ENCODE data around the gene NPY5R. TPM values are rescaled to one million over a fixed set of nuclear protein-coding genes. Genes with fewer than 3 reads are reported as not detected.

Gene NPY5R
- polyA plus RNA-seq, 1 donor: 0.22 TPM

DNA sequence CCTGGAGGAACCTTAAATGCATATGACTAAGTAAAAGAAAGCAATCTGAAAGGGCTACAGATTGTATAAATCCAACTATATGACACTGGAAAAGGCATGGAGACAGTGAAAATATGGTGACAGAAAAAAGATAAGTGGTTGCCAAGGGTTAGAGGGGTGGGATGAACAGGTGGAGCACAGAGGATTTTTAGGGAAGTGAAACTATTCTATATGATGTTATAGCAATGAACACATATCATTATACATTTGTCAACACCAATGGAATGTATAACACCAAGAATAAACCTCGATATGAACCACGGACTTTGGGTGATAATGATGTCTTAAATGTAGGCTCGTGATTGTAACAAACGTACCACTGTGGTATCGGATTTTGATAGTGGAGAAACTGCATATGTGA lies 40.7 kb downstream of the NPY5R start:
- Histone ChIP-seq H3K36me3 (ENCODE audit: control insufficient read depth, insufficient read depth, low read length) (no peaks in the 10 kb centered on the region), H3K4me3 (ENCODE audit: low read length) (no peak overlapping the region), H3K9me3 (ENCODE audit: control insufficient read depth, low read depth, low read length) (no peaks in the 10 kb centered on the region), H3K27me3 (ENCODE audit: control insufficient read depth, insufficient read depth, low read length) (no peaks in the 10 kb centered on the region), H3K27ac (ENCODE audit: low read length) (no peak overlapping the region), H3K4me1 (ENCODE audit: control insufficient read depth, insufficient read depth, low read length) (no peaks in the 10 kb centered on the region)
- WGBS (ENCODE audit: insufficient coverage, low lambda C conversion rate): no CpG with 5 or more reads among the region's 5 CpGs
- no peak for DNase-seq

DNA sequence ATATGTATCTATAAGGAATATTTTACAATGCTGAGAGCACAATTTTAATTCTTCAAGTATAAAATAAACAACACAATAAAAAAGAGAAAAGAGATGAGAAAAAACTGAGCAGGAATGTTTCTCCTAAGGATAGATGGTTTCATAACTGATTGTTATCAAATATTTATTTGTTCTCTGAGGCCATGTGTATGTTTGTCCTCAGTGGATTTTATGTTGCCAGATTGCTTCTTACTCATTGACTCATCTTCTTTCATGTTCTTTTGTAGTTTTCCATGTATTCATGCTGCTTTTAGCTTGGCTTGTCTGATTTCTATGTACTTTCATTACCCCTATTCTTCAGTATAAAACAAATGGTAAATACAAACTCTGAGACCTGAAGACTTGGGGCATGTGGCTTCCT lies 41.2 kb downstream of the NPY5R start:
- Histone ChIP-seq H3K27me3 (ENCODE audit: control insufficient read depth, insufficient read depth, low read length) (no peaks in the 10 kb centered on the region), H3K27ac (ENCODE audit: low read length) (no peak overlapping the region), H3K4me3 (ENCODE audit: low read length) (no peak overlapping the region), H3K36me3 (ENCODE audit: control insufficient read depth, insufficient read depth, low read length) (no peaks in the 10 kb centered on the region), H3K4me1 (ENCODE audit: control insufficient read depth, insufficient read depth, low read length) (no peaks in the 10 kb centered on the region), H3K9me3 (ENCODE audit: control insufficient read depth, low read depth, low read length) (no peaks in the 10 kb centered on the region)
- DNase-seq: no peak

DNA sequence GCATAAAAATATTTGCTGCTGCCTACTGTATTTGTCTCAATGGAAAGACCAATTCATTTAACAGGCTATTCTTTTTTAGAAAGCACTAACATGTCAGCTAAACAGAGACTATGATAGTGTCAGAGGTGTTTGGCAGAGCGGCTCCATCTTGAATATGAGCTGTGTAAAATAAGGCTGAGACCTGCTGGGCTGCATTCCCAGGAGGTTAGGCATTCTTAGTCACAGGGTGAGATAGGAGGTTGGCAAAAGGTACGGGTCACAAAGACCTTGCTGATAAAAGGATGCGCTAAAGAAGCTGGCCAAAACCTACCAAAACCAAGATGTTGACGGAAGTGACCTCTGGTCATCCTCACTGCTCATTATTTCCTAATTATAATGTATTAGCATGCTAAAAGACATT lies 41.8 kb downstream of the NPY5R start:
- H3K4me3 ChIP-seq (ENCODE audit: low read length): no peak overlapping the region
- H3K27me3 ChIP-seq (ENCODE audit: control insufficient read depth, insufficient read depth, low read length): no peaks in the 10 kb centered on the region
- WGBS (ENCODE audit: insufficient coverage, low lambda C conversion rate): no CpG with 5 or more reads among the region's 4 CpGs
- no peak overlapping the region for H3K27ac ChIP-seq (ENCODE audit: low read length)
- H3K9me3 ChIP-seq (ENCODE audit: control insufficient read depth, low read depth, low read length): no peaks in the 10 kb centered on the region
- H3K36me3 ChIP-seq (ENCODE audit: control insufficient read depth, insufficient read depth, low read length): no peaks in the 10 kb centered on the region
- no peaks in the 10 kb centered on the region for H3K4me1 ChIP-seq (ENCODE audit: control insufficient read depth, insufficient read depth, low read length)
- no peak for DNase-seq

DNA sequence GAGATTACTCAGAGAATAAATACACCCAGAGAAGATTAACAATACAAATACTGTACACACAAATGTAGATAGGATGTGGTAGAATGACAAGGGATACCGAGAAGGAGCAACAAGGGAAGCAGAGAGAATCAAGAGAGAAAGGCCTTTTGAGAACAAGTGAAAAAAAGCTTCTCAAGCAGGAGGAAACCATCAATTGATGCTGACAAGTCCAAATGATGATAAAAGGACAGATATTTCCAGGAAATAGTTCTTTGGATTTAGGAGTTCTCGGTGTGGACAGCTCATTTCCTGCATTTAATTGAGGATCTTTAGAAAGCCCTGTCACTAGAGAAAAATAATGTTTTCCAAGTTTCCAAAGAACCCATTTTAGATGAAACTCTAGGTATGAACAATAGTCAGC lies 48.1 kb downstream of the NPY5R start:
- no peaks in the 10 kb centered on the region for H3K36me3 ChIP-seq (ENCODE audit: control insufficient read depth, insufficient read depth, low read length)
- no peak overlapping the region for H3K4me3 ChIP-seq (ENCODE audit: low read length)
- H3K4me1 ChIP-seq (ENCODE audit: control insufficient read depth, insufficient read depth, low read length): no peaks in the 10 kb centered on the region
- H3K27me3 ChIP-seq (ENCODE audit: control insufficient read depth, insufficient read depth, low read length): no peaks in the 10 kb centered on the region
- H3K27ac ChIP-seq (ENCODE audit: low read length): no peak overlapping the region
- no peak for DNase-seq
- no peaks in the 10 kb centered on the region for H3K9me3 ChIP-seq (ENCODE audit: control insufficient read depth, low read depth, low read length)
- WGBS (ENCODE audit: insufficient coverage, low lambda C conversion rate): 64% methylated on average over 2 of the region's 2 CpGs

DNA sequence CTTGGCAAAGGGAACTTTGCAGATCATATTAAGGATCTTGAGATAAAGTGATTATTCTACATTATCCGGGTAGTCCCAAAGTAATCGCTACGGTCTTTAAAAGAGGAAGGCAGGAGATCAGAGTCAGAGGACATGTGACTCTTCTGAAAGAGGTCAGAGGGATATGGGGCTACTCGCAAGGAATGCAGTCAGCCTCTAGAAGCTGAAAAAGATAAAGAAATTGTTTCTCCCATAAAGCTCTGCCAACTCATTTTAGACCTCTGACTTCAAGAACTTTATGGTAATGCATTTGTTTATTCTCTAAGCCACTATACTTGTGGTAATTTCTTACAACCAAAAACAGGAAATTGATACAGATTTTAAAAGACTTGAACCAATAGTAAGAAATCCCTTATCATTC lies 48.6 kb downstream of the NPY5R start:
- 70% methylated on average over 2 of the region's 4 CpGs for WGBS (ENCODE audit: insufficient coverage, low lambda C conversion rate)
- Histone ChIP-seq H3K36me3 (ENCODE audit: control insufficient read depth, insufficient read depth, low read length) (no peaks in the 10 kb centered on the region), H3K27me3 (ENCODE audit: control insufficient read depth, insufficient read depth, low read length) (no peaks in the 10 kb centered on the region), H3K27ac (ENCODE audit: low read length) (no peak overlapping the region), H3K4me3 (ENCODE audit: low read length) (no peak overlapping the region), H3K4me1 (ENCODE audit: control insufficient read depth, insufficient read depth, low read length) (no peaks in the 10 kb centered on the region), H3K9me3 (ENCODE audit: control insufficient read depth, low read depth, low read length) (no peaks in the 10 kb centered on the region)
- DNase-seq: no peak

DNA sequence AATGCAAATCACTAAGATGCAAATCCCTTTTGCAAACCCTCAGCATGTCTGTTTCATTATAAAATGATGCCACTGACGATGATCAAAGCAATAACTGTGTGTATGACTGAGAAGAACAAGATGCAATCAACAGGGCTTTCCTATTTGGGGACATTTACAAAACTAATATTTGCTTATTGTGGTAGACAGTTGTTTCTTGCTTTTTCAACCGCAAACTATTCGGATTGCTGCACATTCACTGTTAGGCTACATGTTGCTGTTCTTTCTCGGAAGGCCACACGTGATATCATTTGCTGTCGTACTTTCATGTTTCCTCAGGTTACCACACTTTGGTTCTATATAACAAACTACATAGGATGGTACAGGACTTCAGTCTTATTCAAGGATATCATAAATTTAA lies 49.8 kb downstream of the NPY5R start:
- Histone ChIP-seq H3K36me3 (ENCODE audit: control insufficient read depth, insufficient read depth, low read length) (no peaks in the 10 kb centered on the region), H3K4me1 (ENCODE audit: control insufficient read depth, insufficient read depth, low read length) (no peaks in the 10 kb centered on the region), H3K9me3 (ENCODE audit: control insufficient read depth, low read depth, low read length) (no peaks in the 10 kb centered on the region), H3K27me3 (ENCODE audit: control insufficient read depth, insufficient read depth, low read length) (no peaks in the 10 kb centered on the region), H3K27ac (ENCODE audit: low read length) (no peak overlapping the region), H3K4me3 (ENCODE audit: low read length) (no peak overlapping the region)
- 93% methylated on average over 2 of the region's 6 CpGs for WGBS (ENCODE audit: insufficient coverage, low lambda C conversion rate)
- DNase-seq: no peak

DNA sequence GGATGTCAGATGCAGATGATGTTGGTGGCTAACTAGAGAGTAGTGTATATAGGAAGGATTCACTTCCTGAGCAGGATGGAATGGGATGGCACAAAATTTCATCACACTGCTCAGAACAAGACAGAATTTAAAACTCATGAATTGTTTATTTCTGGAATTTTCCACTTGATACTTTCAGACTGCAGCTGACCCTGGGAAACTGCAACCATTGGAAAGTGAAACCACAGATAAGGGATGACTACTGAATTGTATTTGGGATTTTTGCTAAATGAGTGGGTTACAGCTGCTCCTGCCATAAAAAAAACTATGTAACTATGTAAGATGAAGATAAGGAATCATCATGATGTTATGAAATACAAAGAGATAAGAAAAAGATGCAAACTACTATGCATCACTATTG lies 51.4 kb downstream of the NPY5R start:
- H3K27ac ChIP-seq (ENCODE audit: low read length): no peak overlapping the region
- DNase-seq: no peak
- no peaks in the 10 kb centered on the region for H3K9me3 ChIP-seq (ENCODE audit: control insufficient read depth, low read depth, low read length)
- H3K4me1 ChIP-seq (ENCODE audit: control insufficient read depth, insufficient read depth, low read length): no peaks in the 10 kb centered on the region
- H3K27me3 ChIP-seq (ENCODE audit: control insufficient read depth, insufficient read depth, low read length): no peaks in the 10 kb centered on the region
- no peaks in the 10 kb centered on the region for H3K36me3 ChIP-seq (ENCODE audit: control insufficient read depth, insufficient read depth, low read length)
- H3K4me3 ChIP-seq (ENCODE audit: low read length): no peak overlapping the region

DNA sequence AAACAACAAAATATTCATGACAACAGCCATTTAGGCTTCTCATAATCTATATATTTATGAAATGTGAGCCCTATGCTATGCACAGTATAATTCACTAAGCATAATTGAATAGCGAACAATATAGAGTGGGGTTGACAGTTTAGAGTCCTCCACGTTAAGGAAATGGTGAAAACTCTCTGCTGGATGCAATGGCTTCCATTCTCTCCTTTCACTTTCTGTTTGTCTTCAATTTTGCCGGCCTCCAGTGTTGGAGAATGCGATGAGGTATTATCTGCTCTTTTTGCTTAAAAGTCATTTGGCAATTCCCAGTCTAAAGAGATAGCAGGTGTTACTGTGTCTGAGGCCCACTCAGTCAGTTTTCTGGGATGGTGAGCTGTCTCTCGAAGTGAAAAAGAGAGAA lies 52.1 kb downstream of the NPY5R start:
- WGBS (ENCODE audit: insufficient coverage, low lambda C conversion rate): 80% methylated on average over 1 of the region's 5 CpGs
- Histone ChIP-seq H3K27me3 (ENCODE audit: control insufficient read depth, insufficient read depth, low read length) (no peaks in the 10 kb centered on the region), H3K9me3 (ENCODE audit: control insufficient read depth, low read depth, low read length) (no peaks in the 10 kb centered on the region), H3K4me1 (ENCODE audit: control insufficient read depth, insufficient read depth, low read length) (no peaks in the 10 kb centered on the region), H3K36me3 (ENCODE audit: control insufficient read depth, insufficient read depth, low read length) (no peaks in the 10 kb centered on the region), H3K27ac (ENCODE audit: low read length) (no peak overlapping the region), H3K4me3 (ENCODE audit: low read length) (no peak overlapping the region)
- peak in 1 of 2 donors; percentile 11 for DNase-seq

DNA sequence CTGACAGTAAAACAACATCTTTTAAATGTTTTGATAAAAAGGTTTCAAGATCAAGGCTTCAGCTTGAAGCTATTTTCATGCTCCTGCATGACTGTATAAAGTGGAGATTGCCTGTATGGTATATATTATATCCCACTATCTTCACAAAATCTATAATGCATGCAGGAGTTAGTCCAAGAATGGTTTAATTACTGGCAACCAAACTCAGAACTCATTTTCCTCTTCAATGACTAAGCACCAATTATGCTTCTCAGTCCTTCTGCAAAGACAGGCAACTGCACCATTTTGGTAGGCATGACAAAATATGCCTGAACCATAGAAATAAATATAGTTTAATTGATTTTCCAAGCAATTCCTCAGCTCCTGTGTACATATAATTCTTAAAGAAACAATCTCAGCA lies 54.5 kb downstream of the NPY5R start:
- no peak overlapping the region for H3K27ac ChIP-seq (ENCODE audit: low read length)

DNA sequence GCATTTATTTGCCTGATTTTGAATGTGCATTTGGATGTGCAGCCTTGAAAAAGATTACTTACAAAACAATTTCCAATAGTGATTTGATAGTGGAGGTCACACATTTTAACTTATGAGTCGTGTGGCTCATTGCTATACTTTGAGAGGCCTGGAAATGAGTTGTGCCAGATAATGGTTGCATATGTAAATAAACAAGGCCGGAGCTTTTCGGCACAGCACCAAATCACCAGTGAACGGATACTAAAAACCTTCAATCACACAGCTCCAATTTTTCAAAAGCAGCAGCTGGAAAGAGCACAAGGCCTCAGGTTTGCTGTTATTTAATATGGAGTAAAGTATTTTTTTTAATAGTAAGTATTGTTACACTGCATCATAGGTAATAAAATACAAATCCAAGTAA lies 57.2 kb downstream of the NPY5R start:
- H3K9me3 ChIP-seq (ENCODE audit: control insufficient read depth, low read depth, low read length): no peaks in the 10 kb centered on the region
- WGBS (ENCODE audit: insufficient coverage, low lambda C conversion rate): no CpG with 5 or more reads among the region's 4 CpGs
- no peak overlapping the region for H3K27ac ChIP-seq (ENCODE audit: low read length)
- no peaks in the 10 kb centered on the region for H3K36me3 ChIP-seq (ENCODE audit: control insufficient read depth, insufficient read depth, low read length)
- DNase-seq: no peak
- no peaks in the 10 kb centered on the region for H3K4me1 ChIP-seq (ENCODE audit: control insufficient read depth, insufficient read depth, low read length)
- no peaks in the 10 kb centered on the region for H3K27me3 ChIP-seq (ENCODE audit: control insufficient read depth, insufficient read depth, low read length)
- H3K4me3 ChIP-seq (ENCODE audit: low read length): no peak overlapping the region

More for the DNA sequence above, 54.5 kb downstream of the NPY5R start:
- Histone ChIP-seq H3K9me3 (ENCODE audit: control insufficient read depth, low read depth, low read length) (no peaks in the 10 kb centered on the region), H3K36me3 (ENCODE audit: control insufficient read depth, insufficient read depth, low read length) (no peaks in the 10 kb centered on the region), H3K27me3 (ENCODE audit: control insufficient read depth, insufficient read depth, low read length) (no peaks in the 10 kb centered on the region), H3K4me1 (ENCODE audit: control insufficient read depth, insufficient read depth, low read length) (no peaks in the 10 kb centered on the region), H3K4me3 (ENCODE audit: low read length) (no peak overlapping the region)
- DNase-seq: no peak

Data from large intestine (tissue), 3 donors.